CD8-positive, alpha-beta memory T cell (primary cell): ENCODE results near the gene CLEC4C. TPM values are rescaled to one million over a fixed set of nuclear protein-coding genes. Genes with fewer than 3 reads are reported as not detected.
"Not testable (repeated sequence)": the region's sequence is repeated elsewhere in the genome, so short reads cannot be mapped to it uniquely, and the experiment has no call there.

ENCODE experiments used
- CTCF ChIA-PET: fragments of 350-600 bp; sonication (Branson Sonifier 250); formaldehyde crosslinking; loops from one replicate; lab custom pipeline; 2021; ENCODE audit warnings: antibody characterized with exemption; lab: Charles Lee
- POLR2A ChIA-PET: fragments of 350-600 bp; sonication (Branson Sonifier 250); formaldehyde crosslinking; loops from one replicate; lab custom pipeline; 2021; ENCODE audit warnings: antibody characterized with exemption; lab: Charles Lee
- DNase-seq, 5 donors: peaks; one replicate each; pipeline versions ENCODE4 v3.0.0 to v3.0.0-alpha.2; 2020 to 2022; ENCODE audit warnings: mixed read lengths in 1 of 5
- H3K27ac ChIP-seq: one replicate; pipeline ENCODE4 v1.7.0; 2013; ENCODE audit warnings: low read depth, mild to moderate bottlenecking, low read length, moderate library complexity
- H3K27me3 ChIP-seq: 2 replicates; pipeline ENCODE4 v1.7.0; 2013; ENCODE audit warnings: low read length, mild to moderate bottlenecking; ENCODE audit not compliant: insufficient read depth, poor library complexity, severe bottlenecking
- H3K36me3 ChIP-seq: 2 replicates; pipeline ENCODE4 v1.7.0; 2013; ENCODE audit warnings: mild to moderate bottlenecking, low read length, moderate library complexity; ENCODE audit not compliant: insufficient read depth
- H3K4me1 ChIP-seq: 2 replicates; pipeline ENCODE4 v1.7.0; 2013; ENCODE audit warnings: mild to moderate bottlenecking, low read length, moderate library complexity; ENCODE audit not compliant: insufficient read depth
- H3K4me3 ChIP-seq: 2 replicates; pipeline ENCODE4 v1.7.0; 2013; ENCODE audit warnings: mild to moderate bottlenecking, low read length
- H3K9me3 ChIP-seq: 2 replicates; pipeline ENCODE4 v1.7.0; 2013; ENCODE audit warnings: mild to moderate bottlenecking, low read length
- H3K27ac Mint-ChIP-seq, 8 donors: one replicate each; pipeline ENCODE4 v1.8.0; 2020 to 2021; ENCODE audit warnings: mixed read lengths in 8 of 8, mild to moderate bottlenecking in 6 of 8, inconsistent platforms in 3 of 8, moderate library complexity in 3 of 8
- H3K27me3 Mint-ChIP-seq, 2 donors: one replicate each; pipeline ENCODE4 v1.8.0; 2020 to 2021; ENCODE audit warnings: mixed read lengths in 2 of 2, mild to moderate bottlenecking in 1 of 2, moderate library complexity in 1 of 2
- H3K36me3 Mint-ChIP-seq, 3 donors: one replicate each; pipeline ENCODE4 v1.8.0; 2020 to 2021; ENCODE audit warnings: mixed read lengths in 3 of 3, inconsistent platforms in 1 of 3, mild to moderate bottlenecking in 1 of 3
- H3K4me1 Mint-ChIP-seq, 3 donors: one replicate each; pipeline ENCODE4 v1.8.0; 2020 to 2021; ENCODE audit warnings: mixed read lengths in 3 of 3, inconsistent platforms in 1 of 3, mild to moderate bottlenecking in 1 of 3
- H3K4me3 Mint-ChIP-seq, 7 donors: one replicate each; pipeline ENCODE4 v1.8.0; 2020 to 2021; ENCODE audit warnings: mixed read lengths in 7 of 7, mild to moderate bottlenecking in 6 of 7, moderate library complexity in 4 of 7, inconsistent platforms in 2 of 7
- H3K9me3 Mint-ChIP-seq, 5 donors: one replicate each; pipeline ENCODE4 v1.8.0; 2020 to 2022; ENCODE audit warnings: mixed read lengths in 5 of 5, mild to moderate bottlenecking in 3 of 5, moderate library complexity in 2 of 5, inconsistent platforms in 1 of 5
- polyA plus RNA-seq: library from polyadenylated mRNA; unstranded; fragments of 300-500 nt; fragmentation: Illumina TruSeq; gene quantifications from one replicate; pipeline ENCODE4 v1.2.3, GENCODE V29; 2021
- total RNA-seq, 2 experiments: library from RNA; stranded (reverse); gene quantifications; one replicate each; pipeline ENCODE4 v1.2.3, GENCODE V29; 2021

CLEC4C gene
- not detected for total RNA-seq
- polyA plus RNA-seq: not detected

- Histone ChIP-seq H3K27me3 (no peaks in the 10 kb centered on the region), H3K27ac (no peak within 1 kb of the TSS), H3K4me3 (no peak within 1 kb of the TSS), H3K4me1 (no peaks in the 10 kb centered on the region), H3K36me3 (no peaks in the 10 kb centered on the region), H3K9me3 (no peaks in the 10 kb centered on the region)
- ChIA-PET CTCF (no interaction called here), POLR2A (no interaction called here)
- DNase-seq: no peak
- Mint-ChIP-seq H3K4me3 (no peak within 1 kb of the TSS), H3K9me3 (peaks cover 0 to 2% (median 0%) of the 10 kb centered on the region in 5 donors), H3K27ac (no peak within 1 kb of the TSS), H3K27me3 (peaks cover 5 to 8% of the 10 kb centered on the region in 2 donors), H3K36me3 (no peaks in the 10 kb centered on the region), H3K4me1 (peaks cover 0 to 12% (median 2%) of the 10 kb centered on the region in 3 donors)
Measured at GRCh38 chr12:7747246-7747645, at the start of gene CLEC4C. CLEC4C (minus strand) TSS chr12:7747375; CDS start chr12:7747348, 27 bp downstream.

- Histone ChIP-seq H3K4me1 (no peaks in the 10 kb centered on the region), H3K9me3 (no peaks in the 10 kb centered on the region), H3K27me3 (no peaks in the 10 kb centered on the region), H3K36me3 (no peaks in the 10 kb centered on the region), H3K27ac (no peak overlapping the region), H3K4me3 (no peak overlapping the region)
- DNase-seq: no peak
- ChIA-PET CTCF (no interaction called here), POLR2A (no interaction called here)
- H3K27ac Mint-ChIP-seq: no peak overlapping the region
- peaks cover 6 to 10% of the 10 kb centered on the region in 2 donors for H3K27me3 Mint-ChIP-seq
- no peaks in the 10 kb centered on the region for H3K4me1 Mint-ChIP-seq
- H3K36me3 Mint-ChIP-seq: no peaks in the 10 kb centered on the region
- H3K4me3 Mint-ChIP-seq: no peak overlapping the region
- no peaks in the 10 kb centered on the region for H3K9me3 Mint-ChIP-seq
Measured at GRCh38 chr12:7793211-7793610, 46.0 kb upstream of the CLEC4C start.

- H3K36me3 Mint-ChIP-seq, H3K27ac Mint-ChIP-seq, POLR2A ChIA-PET, CTCF ChIA-PET, H3K4me1 Mint-ChIP-seq, H3K27ac ChIP-seq, H3K9me3 ChIP-seq, H3K4me1 ChIP-seq, H3K36me3 ChIP-seq, H3K9me3 Mint-ChIP-seq, H3K4me3 Mint-ChIP-seq, H3K4me3 ChIP-seq, DNase-seq, H3K27me3 ChIP-seq: not testable (repeated sequence)
- H3K27me3 Mint-ChIP-seq: peaks cover 11 to 23% of the 10 kb centered on the region in 2 donors
Measured at GRCh38 chr12:7788884-7789528, 41.8 kb upstream of the CLEC4C start, which contains the start of gene NANOG. NANOG (plus strand) TSS chr12:7789402; CDS start chr12:7789615, 213 bp downstream.

- CTCF ChIA-PET: no interaction called here
- no peak overlapping the region for H3K27ac ChIP-seq
- no peak for DNase-seq
- no peak overlapping the region for H3K4me3 Mint-ChIP-seq
- H3K27me3 ChIP-seq: no peaks in the 10 kb centered on the region
- no peaks in the 10 kb centered on the region for H3K9me3 ChIP-seq
- H3K4me1 ChIP-seq: no peaks in the 10 kb centered on the region
- H3K9me3 Mint-ChIP-seq: no peaks in the 10 kb centered on the region
- no peak overlapping the region for H3K27ac Mint-ChIP-seq
- no peaks in the 10 kb centered on the region for H3K4me1 Mint-ChIP-seq
- no peaks in the 10 kb centered on the region for H3K36me3 ChIP-seq
- H3K27me3 Mint-ChIP-seq: peaks cover 11 to 23% of the 10 kb centered on the region in 2 donors
- H3K4me3 ChIP-seq: no peak overlapping the region
- POLR2A ChIA-PET: no interaction called here
- no peaks in the 10 kb centered on the region for H3K36me3 Mint-ChIP-seq
Measured at GRCh38 chr12:7788294-7788660, 41.1 kb upstream of the CLEC4C start.

GRCh38 chr12:7787574-7788293, 40.6 kb upstream of the CLEC4C start:
- DNase-seq: no peak
- H3K4me3 Mint-ChIP-seq: no peak overlapping the region
- Histone ChIP-seq H3K9me3 (no peaks in the 10 kb centered on the region), H3K36me3 (no peaks in the 10 kb centered on the region), H3K4me3 (no peak overlapping the region), H3K27me3 (no peaks in the 10 kb centered on the region), H3K27ac (no peak overlapping the region), H3K4me1 (no peaks in the 10 kb centered on the region)
- CTCF ChIA-PET: no interaction called here
- no peak overlapping the region for H3K27ac Mint-ChIP-seq
- H3K9me3 Mint-ChIP-seq: no peaks in the 10 kb centered on the region
- POLR2A ChIA-PET: no interaction called here
- no peaks in the 10 kb centered on the region for H3K4me1 Mint-ChIP-seq
- H3K27me3 Mint-ChIP-seq: peaks cover 11 to 23% of the 10 kb centered on the region in 2 donors
- H3K36me3 Mint-ChIP-seq: no peaks in the 10 kb centered on the region

GRCh38 chr12:7784701-7785100, 37.5 kb upstream of the CLEC4C start:
- ChIA-PET CTCF (no interaction called here), POLR2A (interaction anchor here (0.5 kb wide), 1 partner anchor 396 kb away, joined by 3 read pairs; no protein-coding TSS in a partner anchor)
- no peaks in the 10 kb centered on the region for H3K36me3 Mint-ChIP-seq

GRCh38 chr12:7783433-7783832, 36.3 kb upstream of the CLEC4C start:
- DNase-seq, POLR2A ChIA-PET, CTCF ChIA-PET, H3K27ac Mint-ChIP-seq, H3K4me1 ChIP-seq, H3K9me3 ChIP-seq, H3K4me1 Mint-ChIP-seq, H3K27ac ChIP-seq, H3K27me3 ChIP-seq, H3K36me3 ChIP-seq, H3K36me3 Mint-ChIP-seq, H3K9me3 Mint-ChIP-seq, H3K4me3 ChIP-seq, H3K4me3 Mint-ChIP-seq: not testable (repeated sequence)
- H3K27me3 Mint-ChIP-seq: peaks cover 6 to 15% of the 10 kb centered on the region in 2 donors

More at GRCh38 chr12:7784701-7785100, 37.5 kb upstream of the CLEC4C start:
- Mint-ChIP-seq H3K9me3 (no peaks in the 10 kb centered on the region), H3K4me1 (no peaks in the 10 kb centered on the region), H3K4me3 (no peak overlapping the region), H3K27ac (no peak overlapping the region), H3K27me3 (peaks cover 9 to 20% of the 10 kb centered on the region in 2 donors)
- Histone ChIP-seq H3K9me3 (no peaks in the 10 kb centered on the region), H3K4me1 (no peaks in the 10 kb centered on the region), H3K27ac (no peak overlapping the region), H3K36me3 (no peaks in the 10 kb centered on the region), H3K27me3 (no peaks in the 10 kb centered on the region), H3K4me3 (no peak overlapping the region)
- DNase-seq: no peak

GRCh38 chr12:7782055-7782454, 34.9 kb upstream of the CLEC4C start:
- Mint-ChIP-seq H3K27ac (no peak overlapping the region), H3K36me3 (no peaks in the 10 kb centered on the region), H3K9me3 (no peaks in the 10 kb centered on the region), H3K27me3 (peaks cover 5 to 15% of the 10 kb centered on the region in 2 donors), H3K4me1 (no peaks in the 10 kb centered on the region), H3K4me3 (no peak overlapping the region)
- H3K36me3 ChIP-seq: no peaks in the 10 kb centered on the region
- H3K27me3 ChIP-seq: no peaks in the 10 kb centered on the region
- H3K4me3 ChIP-seq: no peak overlapping the region
- DNase-seq: no peak
- no peak overlapping the region for H3K27ac ChIP-seq
- ChIA-PET CTCF (no interaction called here), POLR2A (no interaction called here)
- no peaks in the 10 kb centered on the region for H3K4me1 ChIP-seq
- H3K9me3 ChIP-seq: no peaks in the 10 kb centered on the region
